Coronary artery (tissue), 2 donors: ENCODE results near the gene AAR2.

Experiments used
- DNase-seq: peaks from one replicate; pipeline ENCODE4 v3.0.0-alpha.2; 2017; ENCODE audit warnings: low spot score
- H3K27ac ChIP-seq, 2 donors: fragments of 200-600 bp; sonication (generic); one replicate each; pipeline ENCODE4 v1.5.1; 2016 to 2019
- H3K4me3 ChIP-seq: fragments of 200-600 bp; sonication (generic); 2 replicates; pipeline ENCODE4 v1.5.1; 2016; ENCODE audit warnings: mild to moderate bottlenecking, moderate library complexity
- TF ChIP-seq, protein P1 (sequence below): fragments of 200-600 bp; sonication (generic); IDR thresholded peaks from one replicate; pipeline ENCODE4 v1.5.1; 2019; ENCODE audit warnings: antibody characterized with exemption

Gene AAR2

DNA sequence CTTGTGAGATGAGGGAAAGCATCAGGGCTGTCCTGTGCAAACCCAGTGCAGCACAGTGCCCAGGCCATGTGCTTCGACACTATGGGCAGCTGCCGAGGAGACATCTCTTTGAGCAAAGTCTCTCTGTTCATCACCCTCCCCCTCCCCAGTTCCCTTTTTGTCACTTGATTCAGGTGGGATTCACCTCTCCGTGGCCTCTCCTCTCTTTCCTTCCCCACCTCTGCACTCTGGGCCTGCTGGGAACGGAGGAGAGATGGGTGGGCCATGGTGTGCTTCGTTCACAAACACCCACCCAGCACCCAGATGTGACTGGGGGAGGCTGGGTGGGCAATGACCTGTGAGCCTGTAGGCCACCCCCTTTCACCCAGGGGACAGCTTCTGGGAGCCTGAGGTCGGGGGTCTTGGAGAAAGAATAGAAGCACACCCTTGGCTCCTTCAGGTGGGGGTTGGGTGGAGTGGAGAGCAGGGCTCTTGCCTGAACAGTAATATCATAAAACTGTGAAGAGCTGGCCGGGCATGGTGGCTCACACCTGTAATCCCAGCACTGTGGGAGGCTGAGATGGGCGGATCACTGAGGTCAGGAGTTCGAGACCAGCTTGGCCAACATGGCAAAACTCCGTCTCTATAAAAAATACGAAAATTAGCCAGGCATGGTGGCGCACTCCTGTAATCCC, 36.4 kb downstream of the AAR2 start:
- no peak for DNase-seq
- TF ChIP-seq, protein P1, sequence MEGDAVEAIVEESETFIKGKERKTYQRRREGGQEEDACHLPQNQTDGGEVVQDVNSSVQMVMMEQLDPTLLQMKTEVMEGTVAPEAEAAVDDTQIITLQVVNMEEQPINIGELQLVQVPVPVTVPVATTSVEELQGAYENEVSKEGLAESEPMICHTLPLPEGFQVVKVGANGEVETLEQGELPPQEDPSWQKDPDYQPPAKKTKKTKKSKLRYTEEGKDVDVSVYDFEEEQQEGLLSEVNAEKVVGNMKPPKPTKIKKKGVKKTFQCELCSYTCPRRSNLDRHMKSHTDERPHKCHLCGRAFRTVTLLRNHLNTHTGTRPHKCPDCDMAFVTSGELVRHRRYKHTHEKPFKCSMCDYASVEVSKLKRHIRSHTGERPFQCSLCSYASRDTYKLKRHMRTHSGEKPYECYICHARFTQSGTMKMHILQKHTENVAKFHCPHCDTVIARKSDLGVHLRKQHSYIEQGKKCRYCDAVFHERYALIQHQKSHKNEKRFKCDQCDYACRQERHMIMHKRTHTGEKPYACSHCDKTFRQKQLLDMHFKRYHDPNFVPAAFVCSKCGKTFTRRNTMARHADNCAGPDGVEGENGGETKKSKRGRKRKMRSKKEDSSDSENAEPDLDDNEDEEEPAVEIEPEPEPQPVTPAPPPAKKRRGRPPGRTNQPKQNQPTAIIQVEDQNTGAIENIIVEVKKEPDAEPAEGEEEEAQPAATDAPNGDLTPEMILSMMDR, result no peak
- Histone ChIP-seq H3K4me3 (no peak overlapping the region), H3K27ac (no peak overlapping the region)

DNA sequence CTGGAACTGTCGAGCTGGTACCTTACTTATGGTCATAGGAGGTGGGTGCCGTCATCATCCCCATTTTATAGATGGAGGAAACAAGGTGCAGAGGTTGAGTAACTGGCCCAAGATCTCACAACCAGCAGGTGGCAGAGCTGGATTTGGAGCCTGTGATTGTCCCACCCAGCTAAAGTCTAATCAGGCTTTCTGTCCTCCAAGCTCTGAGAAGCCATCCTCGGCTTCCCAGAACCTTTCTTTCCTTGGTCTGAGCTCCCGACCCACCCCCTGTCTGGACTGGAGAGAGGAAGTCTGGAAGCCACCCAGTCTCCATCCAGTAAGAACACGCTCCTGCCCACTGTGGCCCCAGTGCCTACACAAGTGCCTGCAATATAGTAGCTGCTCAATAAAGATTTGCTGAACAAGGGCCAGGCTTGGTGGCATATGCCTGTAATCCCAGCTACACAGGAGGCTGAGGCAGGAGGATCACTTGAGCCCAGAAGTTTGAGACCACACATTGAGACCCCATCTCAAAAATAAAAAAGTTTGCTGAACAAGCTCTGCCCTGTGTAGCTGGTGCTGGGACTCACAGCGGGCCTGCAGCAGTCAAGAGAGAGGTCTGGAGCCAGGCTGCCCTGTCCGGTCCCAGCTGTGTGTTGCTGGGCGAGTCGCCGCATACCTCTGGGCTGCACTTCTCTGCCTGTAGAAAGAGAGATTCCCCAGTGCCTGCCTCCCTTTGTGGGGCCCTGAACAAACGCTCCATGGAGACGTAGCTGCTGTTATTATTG, 37.3 kb downstream of the AAR2 start:
- Histone ChIP-seq H3K4me3 (no peak overlapping the region), H3K27ac (no peak overlapping the region)
- no peak for DNase-seq
- TF ChIP-seq, protein P1, result no peak

DNA sequence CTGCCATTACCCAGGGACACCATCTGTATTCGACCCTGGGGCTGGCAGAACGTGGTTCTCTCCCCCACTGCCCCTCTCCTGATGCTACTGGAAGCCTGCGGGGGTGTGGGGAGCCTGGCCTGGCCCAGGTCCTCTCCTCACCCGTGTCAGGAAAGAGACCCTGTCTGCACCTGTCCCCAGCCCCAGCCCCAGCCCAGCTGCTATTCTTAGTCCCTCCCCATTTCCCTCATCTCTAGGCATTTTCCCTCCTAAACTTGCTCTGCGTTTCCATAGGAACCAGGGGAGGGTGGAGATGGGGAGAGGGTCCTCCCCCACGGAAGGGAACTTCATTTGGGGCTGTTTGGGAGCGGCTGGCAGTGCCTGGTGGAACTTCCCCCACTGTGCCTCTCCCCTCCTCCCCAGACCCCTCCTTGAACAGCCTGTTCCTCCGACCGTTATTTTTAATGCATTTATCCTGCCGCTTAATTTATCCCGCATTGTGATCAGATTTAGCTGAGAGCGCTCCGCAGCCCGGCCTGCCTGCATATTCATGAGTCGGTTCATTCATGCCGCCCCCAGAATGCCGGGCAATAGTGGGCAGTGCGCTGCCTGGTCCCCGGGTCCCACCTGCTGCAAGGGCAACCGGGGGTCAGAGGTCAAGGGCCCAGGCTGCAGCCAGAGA, 38.0 kb downstream of the AAR2 start:
- no peak for DNase-seq
- Histone ChIP-seq H3K27ac (no peak overlapping the region), H3K4me3 (no peak overlapping the region)
- TF ChIP-seq, protein P1, result no peak

DNA sequence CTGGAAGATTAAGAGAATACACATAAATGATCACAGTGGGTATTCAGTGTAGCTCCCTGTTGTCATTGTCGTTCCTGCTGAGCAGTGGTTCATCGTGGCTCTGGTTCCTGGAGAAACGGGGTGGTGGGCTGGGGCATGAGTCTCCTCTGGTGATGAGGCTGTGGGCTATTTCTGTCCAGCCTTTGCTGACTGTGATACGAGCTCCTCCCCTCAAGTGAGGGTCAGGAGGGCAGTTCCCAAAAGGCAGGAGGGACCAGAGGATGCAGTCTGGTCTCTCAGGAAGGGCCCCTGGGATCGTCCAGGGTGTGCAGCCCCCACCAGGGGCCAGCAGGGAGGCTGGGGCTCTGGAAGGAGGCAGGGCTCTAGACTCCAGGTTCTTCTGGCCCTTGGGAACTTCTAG, 38.7 kb downstream of the AAR2 start:
- no peak for DNase-seq
- TF ChIP-seq, protein P1, result no peak
- no peak overlapping the region for H3K4me3 ChIP-seq
- H3K27ac ChIP-seq, result no peak overlapping the region

DNA sequence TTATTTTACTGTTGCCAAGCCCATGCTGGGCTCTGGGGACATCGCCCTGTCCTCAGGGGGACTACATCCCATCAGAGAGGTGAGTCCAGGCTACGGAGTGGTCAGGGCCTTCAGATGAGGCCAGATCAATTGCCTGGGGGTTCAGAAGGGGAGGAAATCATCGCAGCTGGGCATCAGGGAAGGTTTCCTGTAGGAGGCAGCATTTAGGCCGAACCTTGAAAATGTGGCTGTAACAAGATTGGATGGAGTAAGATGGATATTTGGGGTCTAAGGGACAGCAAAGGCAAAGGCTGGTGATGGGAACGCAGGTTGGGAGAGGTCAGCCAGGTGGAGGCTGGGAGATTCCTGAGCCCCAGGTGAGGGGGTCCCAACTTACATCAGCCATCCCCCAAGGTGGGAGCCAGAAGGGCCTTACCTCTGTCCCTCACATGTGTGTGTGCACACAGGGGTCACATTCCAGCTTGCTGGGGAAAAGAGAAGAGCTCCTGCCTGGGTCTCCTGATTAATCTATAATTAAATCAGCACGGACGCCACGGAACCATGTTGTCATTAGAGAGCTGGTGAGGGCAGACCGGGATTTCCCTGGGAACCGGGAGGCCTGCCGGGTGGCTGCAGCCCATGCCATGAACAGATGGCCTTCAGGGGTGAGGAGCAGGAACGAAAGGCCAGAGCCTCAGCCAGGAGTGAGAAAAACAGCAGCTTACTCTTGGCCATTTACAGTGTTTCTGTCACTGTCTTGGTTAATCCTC, 39.3 kb downstream of the AAR2 start:
- TF ChIP-seq, protein P1, result no peak
- Histone ChIP-seq H3K4me3 (no peak overlapping the region), H3K27ac (no peak overlapping the region)
- DNase-seq, result no peak

DNA sequence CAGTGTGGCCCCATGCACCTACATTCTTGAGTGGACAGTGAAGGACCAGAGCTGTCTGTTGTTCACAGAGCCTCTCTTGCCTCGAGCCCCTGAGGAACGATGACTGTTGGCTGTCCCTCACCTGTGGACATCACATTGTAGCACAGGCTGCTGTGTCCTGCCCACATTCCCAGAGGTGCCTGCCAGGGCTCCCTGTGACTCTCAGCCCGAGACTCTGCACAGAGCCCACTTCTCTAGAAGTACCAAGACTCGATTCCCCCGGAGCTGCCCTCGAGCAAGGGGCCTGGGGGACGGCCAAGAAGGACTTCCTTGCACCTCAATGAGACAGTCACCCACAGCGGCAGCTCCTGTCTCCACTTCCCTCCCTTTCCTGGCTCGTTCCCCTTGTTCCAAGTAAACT, 41.3 kb downstream of the AAR2 start:
- TF ChIP-seq, protein P1, result no peak
- H3K4me3 ChIP-seq, result no peak overlapping the region
- DNase-seq, result no peak

More for the DNA sequence above, 41.3 kb downstream of the AAR2 start:
- H3K27ac ChIP-seq, result no peak overlapping the region
